ENCODE results near the gene LRBA.

GRCh38 chr4:150906987-150907633 is 108.0 kb downstream of the LRBA start:
- TF ChIP-seq POLR2A (IDR thresholded peaks at IDR 0.05) (no peak), CTCF (IDR thresholded peaks at IDR 0.05 in 4 of 5, conservative IDR thresholded peaks at IDR 0.05 in 1 of 5) (no peak)

Measured in gastrocnemius medialis (tissue), 4 donors.